ENCODE measurements around the gene SORCS1.

DNA sequence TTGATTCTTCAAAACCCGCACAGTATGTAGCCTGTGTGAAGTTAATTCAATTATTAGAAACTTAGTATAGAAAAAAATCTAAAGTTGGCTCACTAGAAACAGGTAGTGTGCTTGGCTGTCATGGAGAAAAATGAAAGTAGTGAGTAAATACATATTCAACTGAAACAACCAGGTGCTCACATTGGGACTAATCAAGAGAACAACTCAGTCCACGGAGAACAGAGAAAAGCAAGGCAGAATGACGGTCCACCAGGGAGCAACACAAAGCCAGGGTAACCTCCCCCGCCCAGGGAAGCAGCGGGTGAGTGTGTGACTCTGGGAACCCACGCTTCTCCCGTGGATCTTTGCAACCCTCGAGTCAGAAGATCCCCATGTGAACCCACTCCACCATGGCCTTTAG is 300.5 kb downstream of the SORCS1 start:
- TF ChIP-seq, protein P1, sequence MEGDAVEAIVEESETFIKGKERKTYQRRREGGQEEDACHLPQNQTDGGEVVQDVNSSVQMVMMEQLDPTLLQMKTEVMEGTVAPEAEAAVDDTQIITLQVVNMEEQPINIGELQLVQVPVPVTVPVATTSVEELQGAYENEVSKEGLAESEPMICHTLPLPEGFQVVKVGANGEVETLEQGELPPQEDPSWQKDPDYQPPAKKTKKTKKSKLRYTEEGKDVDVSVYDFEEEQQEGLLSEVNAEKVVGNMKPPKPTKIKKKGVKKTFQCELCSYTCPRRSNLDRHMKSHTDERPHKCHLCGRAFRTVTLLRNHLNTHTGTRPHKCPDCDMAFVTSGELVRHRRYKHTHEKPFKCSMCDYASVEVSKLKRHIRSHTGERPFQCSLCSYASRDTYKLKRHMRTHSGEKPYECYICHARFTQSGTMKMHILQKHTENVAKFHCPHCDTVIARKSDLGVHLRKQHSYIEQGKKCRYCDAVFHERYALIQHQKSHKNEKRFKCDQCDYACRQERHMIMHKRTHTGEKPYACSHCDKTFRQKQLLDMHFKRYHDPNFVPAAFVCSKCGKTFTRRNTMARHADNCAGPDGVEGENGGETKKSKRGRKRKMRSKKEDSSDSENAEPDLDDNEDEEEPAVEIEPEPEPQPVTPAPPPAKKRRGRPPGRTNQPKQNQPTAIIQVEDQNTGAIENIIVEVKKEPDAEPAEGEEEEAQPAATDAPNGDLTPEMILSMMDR (IDR thresholded peaks at IDR 0.05) = no peak
- no peak for TF ChIP-seq POLR2A (IDR thresholded peaks at IDR 0.05)
- TF ChIP-seq POLR2AphosphoS5 (IDR thresholded peaks at IDR 0.05) = no peak

All from prostate gland (tissue), 2 donors.